GM23338 (cell line): ENCODE measurements around the gene PLA2G4F. TPM values are rescaled to one million over a fixed set of nuclear protein-coding genes. Genes with fewer than 3 reads are reported as not detected.

ENCODE experiments used
- ATAC-seq: fragments of 200-7000 bp; cut with Tn5 transposase; 3 replicates; pipeline ENCODE4 v1.9.1; 2020
- DNase-seq: peaks from one replicate; pipeline ENCODE4 v3.0.0-alpha.2; 2015; ENCODE audit warnings: low spot score
- H2AFZ ChIP-seq: fragments of 200-600 bp; sonication (generic); 2 replicates; pipeline ENCODE4 v1.8.0; 2016; ENCODE audit warnings: antibody characterized with exemption, mild to moderate bottlenecking, moderate library complexity
- H3F3A ChIP-seq: fragments of 200-600 bp; sonication (generic); replicated peaks from 2 replicates; pipeline ENCODE4 v1.8.0; 2017; ENCODE audit warnings: antibody characterized with exemption, mixed run types, low read depth
- H3K27ac ChIP-seq: fragments of 200-600 bp; sonication (generic); 2 replicates; pipeline ENCODE4 v1.6.1; 2016; ENCODE audit warnings: low read depth
- H3K27me3 ChIP-seq: fragments of 200-600 bp; sonication (generic); 2 replicates; pipeline ENCODE4 v1.8.0; 2016; ENCODE audit warnings: mild to moderate bottlenecking, mixed run types, moderate library complexity; ENCODE audit not compliant: insufficient read depth
- H3K36me3 ChIP-seq: fragments of 200-600 bp; sonication (generic); 2 replicates; pipeline ENCODE4 v1.8.0; 2016; ENCODE audit warnings: mild to moderate bottlenecking; ENCODE audit not compliant: insufficient read depth
- H3K4me1 ChIP-seq: fragments of 200-600 bp; sonication (generic); 2 replicates; pipeline ENCODE4 v1.8.0; 2016; ENCODE audit warnings: mild to moderate bottlenecking, moderate library complexity; ENCODE audit not compliant: insufficient read depth
- H3K4me2 ChIP-seq: fragments of 200-600 bp; sonication (generic); 2 replicates; pipeline ENCODE4 v1.7.1; 2017; ENCODE audit warnings: mixed run types
- H3K4me3 ChIP-seq: fragments of 200-600 bp; sonication (generic); 2 replicates; pipeline ENCODE4 v1.6.1; 2016; ENCODE audit warnings: mixed run types
- H3K79me2 ChIP-seq: fragments of 200-600 bp; sonication (generic); replicated peaks from 2 replicates; pipeline ENCODE4 v1.8.0; 2017; ENCODE audit warnings: mild to moderate bottlenecking; ENCODE audit not compliant: insufficient read depth
- H3K9me2 ChIP-seq: fragments of 200-600 bp; sonication (generic); 2 replicates; pipeline ENCODE4 v1.8.0; 2017; ENCODE audit not compliant: insufficient read depth
- H4K20me1 ChIP-seq: fragments of 200-600 bp; sonication (generic); replicated peaks from 2 replicates; pipeline ENCODE4 v1.8.0; 2017; ENCODE audit warnings: mild to moderate bottlenecking; ENCODE audit not compliant: insufficient read depth
- H3K27ac Mint-ChIP-seq: 2 replicates; pipeline ENCODE4 v1.8.0; 2020; ENCODE audit warnings: inconsistent platforms, mild to moderate bottlenecking, moderate library complexity, mixed read lengths
- H3K27me3 Mint-ChIP-seq: 3 replicates; pipeline ENCODE4 v1.8.0; 2022; ENCODE audit warnings: low read depth, mild to moderate bottlenecking, moderate library complexity, mixed read lengths, inconsistent platforms; ENCODE audit not compliant: insufficient read depth, poor library complexity
- H3K36me3 Mint-ChIP-seq: 3 replicates; pipeline ENCODE4 v1.8.0; 2021; ENCODE audit warnings: low read depth, mild to moderate bottlenecking, inconsistent platforms, moderate library complexity, mixed read lengths
- H3K4me1 Mint-ChIP-seq: 3 replicates; pipeline ENCODE4 v1.8.0; 2020; ENCODE audit warnings: mild to moderate bottlenecking, inconsistent platforms, mixed read lengths
- H3K4me3 Mint-ChIP-seq: 3 replicates; pipeline ENCODE4 v1.8.0; 2021; ENCODE audit warnings: moderate library complexity, mild to moderate bottlenecking, inconsistent platforms, mixed read lengths
- H3K9me3 Mint-ChIP-seq: 3 replicates; pipeline ENCODE4 v1.8.0; 2020; ENCODE audit warnings: moderate library complexity, mild to moderate bottlenecking, inconsistent platforms, mixed read lengths
- EZH2 ChIP-seq: fragments of 200-600 bp; sonication (generic); IDR thresholded peaks from one replicate; pipeline ENCODE4 v1.8.0; 2017; ENCODE audit warnings: antibody characterized with exemption, mild to moderate bottlenecking, low read depth; ENCODE audit not compliant: unreplicated experiment
- EZH2phosphoT487 ChIP-seq: fragments of 200-600 bp; sonication (generic); IDR thresholded peaks from one replicate; pipeline ENCODE4 v1.8.1; 2018; ENCODE audit warnings: antibody characterized with exemption; ENCODE audit not compliant: unreplicated experiment
- JUNB ChIP-seq: IDR thresholded peaks from one replicate; pipeline ENCODE4 v1.6.1; 2016; ENCODE audit warnings: antibody characterized with exemption; ENCODE audit not compliant: unreplicated experiment
- NANOG ChIP-seq: IDR thresholded peaks from 2 replicates; pipeline ENCODE4 v1.6.1; 2016; ENCODE audit warnings: antibody characterized with exemption, borderline replicate concordance
- POLR2AphosphoS5 ChIP-seq: IDR thresholded peaks from 2 replicates; pipeline ENCODE4 v1.6.1; 2016; ENCODE audit warnings: antibody characterized with exemption, low read depth
- ZNF114 ChIP-seq: fragments of 250-450 bp; sonication (Bioruptor Pico); IDR thresholded peaks from 2 replicates; pipeline ENCODE4 v1.5.0; 2020; ENCODE audit warnings: mild to moderate bottlenecking, moderate library complexity
- ZNF331 ChIP-seq: fragments of 250-450 bp; sonication (Bioruptor Pico); IDR thresholded peaks from 2 replicates; pipeline ENCODE4 v1.5.0; 2020; ENCODE audit warnings: low read depth, mild to moderate bottlenecking, moderate library complexity
- polyA plus RNA-seq: library from polyadenylated mRNA; unstranded; fragments of >200 nt; fragmentation: Nextera tagmentation; extraction: Ambion mirVana; gene quantifications from 2 replicates; pipeline ENCODE4 v1.2.1, GENCODE V29; 2016
- total RNA-seq: library from RNA; depleted of rRNA; stranded (reverse); fragments of >200 nt; shearing (Covaris generic); gene quantifications from 2 replicates; pipeline ENCODE4 v1.2.3, GENCODE V29; 2014
- TF ChIP-seq, protein P1 (sequence below): IDR thresholded peaks from one replicate; pipeline ENCODE4 v1.6.1; 2018; ENCODE audit warnings: antibody characterized with exemption; ENCODE audit not compliant: unreplicated experiment
- TF ChIP-seq, protein P2 (sequence below), 2 experiments: fragments of 200-600 bp in 1 of 2; sonication (generic) in 1 of 2; conservative IDR thresholded peaks; 2 replicates each; pipeline versions ENCODE4 v1.5.1 to v1.6.1; 2016 to 2017; ENCODE audit warnings: antibody characterized with exemption in 2 of 2, low read depth in 2 of 2, mild to moderate bottlenecking in 2 of 2, moderate library complexity in 1 of 2

PLA2G4F gene
- total and polyA plus RNA-seq, 2 experiments from 2014 or later: not detected

DNA sequence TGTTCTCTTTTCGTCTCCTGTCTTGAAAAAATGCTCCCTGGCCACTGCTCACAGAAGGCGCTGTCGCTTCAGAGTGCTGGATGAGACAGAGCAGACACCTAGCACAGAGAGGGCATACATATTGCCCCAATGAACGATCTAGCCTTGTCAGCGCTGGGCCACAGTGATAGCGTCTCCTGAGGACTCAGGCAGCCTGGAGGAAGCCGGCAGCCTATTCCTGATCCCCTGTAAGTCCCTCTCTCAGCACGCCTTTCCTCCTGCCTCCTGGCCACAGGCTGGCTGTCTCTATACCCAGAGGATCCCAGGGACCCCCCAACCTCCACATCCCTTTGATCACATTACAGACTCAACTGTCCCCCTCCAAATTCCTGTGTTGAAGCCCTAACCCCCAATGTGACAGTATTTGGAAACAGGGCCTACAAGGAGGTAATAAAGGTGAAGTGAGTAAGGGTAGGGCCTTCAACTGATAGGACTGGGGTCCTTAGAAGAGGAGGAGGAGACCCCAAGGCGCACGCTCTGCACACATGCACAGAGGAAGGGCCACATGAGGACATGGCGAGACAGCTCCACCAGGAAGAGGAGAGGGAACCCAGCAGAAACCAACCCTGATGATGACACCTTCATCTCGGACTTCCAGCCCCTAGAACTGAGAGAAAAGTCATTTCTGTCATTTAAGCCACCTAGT lies 7.5 kb downstream of the PLA2G4F start:
- no peak for ATAC-seq
- no peak overlapping the region for H3K27ac Mint-ChIP-seq
- no peak for TF ChIP-seq ZNF331
- no peak for TF ChIP-seq ZNF114
- TF ChIP-seq EZH2: no peak
- TF ChIP-seq, protein P1, sequence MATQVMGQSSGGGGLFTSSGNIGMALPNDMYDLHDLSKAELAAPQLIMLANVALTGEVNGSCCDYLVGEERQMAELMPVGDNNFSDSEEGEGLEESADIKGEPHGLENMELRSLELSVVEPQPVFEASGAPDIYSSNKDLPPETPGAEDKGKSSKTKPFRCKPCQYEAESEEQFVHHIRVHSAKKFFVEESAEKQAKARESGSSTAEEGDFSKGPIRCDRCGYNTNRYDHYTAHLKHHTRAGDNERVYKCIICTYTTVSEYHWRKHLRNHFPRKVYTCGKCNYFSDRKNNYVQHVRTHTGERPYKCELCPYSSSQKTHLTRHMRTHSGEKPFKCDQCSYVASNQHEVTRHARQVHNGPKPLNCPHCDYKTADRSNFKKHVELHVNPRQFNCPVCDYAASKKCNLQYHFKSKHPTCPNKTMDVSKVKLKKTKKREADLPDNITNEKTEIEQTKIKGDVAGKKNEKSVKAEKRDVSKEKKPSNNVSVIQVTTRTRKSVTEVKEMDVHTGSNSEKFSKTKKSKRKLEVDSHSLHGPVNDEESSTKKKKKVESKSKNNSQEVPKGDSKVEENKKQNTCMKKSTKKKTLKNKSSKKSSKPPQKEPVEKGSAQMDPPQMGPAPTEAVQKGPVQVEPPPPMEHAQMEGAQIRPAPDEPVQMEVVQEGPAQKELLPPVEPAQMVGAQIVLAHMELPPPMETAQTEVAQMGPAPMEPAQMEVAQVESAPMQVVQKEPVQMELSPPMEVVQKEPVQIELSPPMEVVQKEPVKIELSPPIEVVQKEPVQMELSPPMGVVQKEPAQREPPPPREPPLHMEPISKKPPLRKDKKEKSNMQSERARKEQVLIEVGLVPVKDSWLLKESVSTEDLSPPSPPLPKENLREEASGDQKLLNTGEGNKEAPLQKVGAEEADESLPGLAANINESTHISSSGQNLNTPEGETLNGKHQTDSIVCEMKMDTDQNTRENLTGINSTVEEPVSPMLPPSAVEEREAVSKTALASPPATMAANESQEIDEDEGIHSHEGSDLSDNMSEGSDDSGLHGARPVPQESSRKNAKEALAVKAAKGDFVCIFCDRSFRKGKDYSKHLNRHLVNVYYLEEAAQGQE: no peak
- TF ChIP-seq POLR2AphosphoS5: no peak
- TF ChIP-seq JUNB: no peak
- no peak for TF ChIP-seq NANOG
- TF ChIP-seq, protein P2, sequence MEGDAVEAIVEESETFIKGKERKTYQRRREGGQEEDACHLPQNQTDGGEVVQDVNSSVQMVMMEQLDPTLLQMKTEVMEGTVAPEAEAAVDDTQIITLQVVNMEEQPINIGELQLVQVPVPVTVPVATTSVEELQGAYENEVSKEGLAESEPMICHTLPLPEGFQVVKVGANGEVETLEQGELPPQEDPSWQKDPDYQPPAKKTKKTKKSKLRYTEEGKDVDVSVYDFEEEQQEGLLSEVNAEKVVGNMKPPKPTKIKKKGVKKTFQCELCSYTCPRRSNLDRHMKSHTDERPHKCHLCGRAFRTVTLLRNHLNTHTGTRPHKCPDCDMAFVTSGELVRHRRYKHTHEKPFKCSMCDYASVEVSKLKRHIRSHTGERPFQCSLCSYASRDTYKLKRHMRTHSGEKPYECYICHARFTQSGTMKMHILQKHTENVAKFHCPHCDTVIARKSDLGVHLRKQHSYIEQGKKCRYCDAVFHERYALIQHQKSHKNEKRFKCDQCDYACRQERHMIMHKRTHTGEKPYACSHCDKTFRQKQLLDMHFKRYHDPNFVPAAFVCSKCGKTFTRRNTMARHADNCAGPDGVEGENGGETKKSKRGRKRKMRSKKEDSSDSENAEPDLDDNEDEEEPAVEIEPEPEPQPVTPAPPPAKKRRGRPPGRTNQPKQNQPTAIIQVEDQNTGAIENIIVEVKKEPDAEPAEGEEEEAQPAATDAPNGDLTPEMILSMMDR (conservative IDR thresholded peaks at IDR 0.05; ENCODE audit: low read depth in 2 of 2): no peak
- no peak for TF ChIP-seq EZH2phosphoT487

DNA sequence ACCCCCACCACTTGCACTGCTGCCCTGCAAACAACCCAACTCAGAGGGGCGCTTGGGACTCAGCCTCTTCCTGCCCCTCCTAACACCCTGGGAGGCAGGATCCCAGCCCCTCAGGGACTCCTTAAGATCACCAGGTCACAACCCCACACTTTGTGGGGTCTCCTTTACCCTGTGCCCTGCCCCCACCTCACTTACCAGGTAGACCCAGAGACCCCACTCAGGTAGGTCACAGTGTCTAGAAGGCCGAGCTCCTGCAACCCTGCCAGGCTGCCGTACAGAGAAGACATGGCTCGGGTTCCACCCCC lies 9.1 kb downstream of the PLA2G4F start:
- H3K4me1 Mint-ChIP-seq: no peaks in the 10 kb centered on the region; the same call in 2 of the 3 replicates
- H2AFZ ChIP-seq: no peak overlapping the region
- DNase-seq: no peak

More for the DNA sequence above, 7.5 kb downstream of the PLA2G4F start:
- Mint-ChIP-seq H3K36me3 (no peaks in the 10 kb centered on the region), H3K27me3 (peaks cover 5% of the 10 kb centered on the region), H3K4me3 (no peak overlapping the region), H3K4me1 (no peaks in the 10 kb centered on the region; the same call in 2 of the 3 replicates), H3K9me3 (no peaks in the 10 kb centered on the region)
- Histone ChIP-seq H3K27ac (no peak overlapping the region), H3K79me2 (no peaks in the 10 kb centered on the region), H3K4me1 (no peaks in the 10 kb centered on the region), H3K27me3 (no peaks in the 10 kb centered on the region), H3K4me3 (no peak overlapping the region), H4K20me1 (no peaks in the 10 kb centered on the region), H3K4me2 (no peak overlapping the region), H3K9me2 (no peaks in the 10 kb centered on the region), H3F3A (no peaks in the 10 kb centered on the region), H3K36me3 (no peaks in the 10 kb centered on the region), H2AFZ (0 out of 2 replicates have a peak overlapping the region, but pooled peaks have one; percentile 47)
- DNase-seq: no peak

More for the DNA sequence above, 9.1 kb downstream of the PLA2G4F start:
- Mint-ChIP-seq H3K27me3 (peaks cover 5% of the 10 kb centered on the region), H3K4me3 (no peak overlapping the region), H3K9me3 (peaks cover 2% of the 10 kb centered on the region; the same call in 2 of the 3 replicates), H3K27ac (no peak overlapping the region), H3K36me3 (no peaks in the 10 kb centered on the region)
- Histone ChIP-seq H3K79me2 (no peaks in the 10 kb centered on the region), H3K4me3 (no peak overlapping the region), H3K36me3 (no peaks in the 10 kb centered on the region), H4K20me1 (no peaks in the 10 kb centered on the region), H3K4me1 (no peaks in the 10 kb centered on the region), H3K9me2 (no peaks in the 10 kb centered on the region), H3F3A (no peaks in the 10 kb centered on the region), H3K27me3 (no peaks in the 10 kb centered on the region), H3K27ac (no peak overlapping the region), H3K4me2 (no peak overlapping the region)
- no peak for ATAC-seq
- TF ChIP-seq EZH2 (no peak), ZNF114 (no peak)
